SK-N-SH treated with all-trans-retinoic acid at 6 μM for 48 hours (cell line): ENCODE results near the gene CLSTN3.

Experiments
- BACH2 ChIP-seq: fragments of 250-450 bp; sonication (Bioruptor Pico); IDR thresholded peaks from 2 replicates; pipeline ENCODE4 v1.9.0; 2021; ENCODE audit warnings: mild to moderate bottlenecking, borderline replicate concordance
- GLIS3 ChIP-seq: fragments of 250-450 bp; sonication (Bioruptor Pico); IDR thresholded peaks from 2 replicates; pipeline ENCODE4 v1.5.0; 2020; ENCODE audit warnings: mild to moderate bottlenecking, moderate library complexity
- PATZ1 ChIP-seq: fragments of 250-450 bp; sonication (Bioruptor Pico); IDR thresholded peaks from 2 replicates; pipeline ENCODE4 v1.8.0; 2020; ENCODE audit warnings: mild to moderate bottlenecking, moderate library complexity, borderline replicate concordance
- TF ChIP-seq, protein P1 (sequence below): fragments of 250-450 bp; sonication (Bioruptor Pico); IDR thresholded peaks from 2 replicates; pipeline ENCODE4 v1.8.0; 2021; ENCODE audit warnings: low read depth, mild to moderate bottlenecking, moderate library complexity, borderline replicate concordance

DNA sequence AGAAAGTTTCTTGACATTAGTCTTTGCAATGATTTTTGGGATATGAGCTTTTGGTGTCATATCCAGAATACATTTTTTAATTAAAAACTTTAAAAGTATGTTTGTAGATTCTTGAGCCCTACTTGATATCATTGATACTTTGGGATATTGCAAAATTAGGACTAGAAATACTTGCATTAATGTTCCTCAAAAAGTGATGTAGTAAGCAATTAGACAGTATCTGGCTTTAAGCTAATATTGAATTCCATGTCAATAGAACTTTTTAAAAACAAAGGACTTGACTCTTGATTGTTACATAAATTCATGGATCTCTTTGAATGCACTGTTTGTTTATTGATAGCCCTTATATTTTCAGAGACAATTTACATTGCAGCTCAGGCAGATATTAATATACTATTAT is 74.9 kb downstream of the CLSTN3 start:
- TF ChIP-seq GLIS3 (CRISPR knock-in tag) (no peak), PATZ1 (no peak), BACH2 (CRISPR knock-in tag) (no peak)
- TF ChIP-seq, protein P1, sequence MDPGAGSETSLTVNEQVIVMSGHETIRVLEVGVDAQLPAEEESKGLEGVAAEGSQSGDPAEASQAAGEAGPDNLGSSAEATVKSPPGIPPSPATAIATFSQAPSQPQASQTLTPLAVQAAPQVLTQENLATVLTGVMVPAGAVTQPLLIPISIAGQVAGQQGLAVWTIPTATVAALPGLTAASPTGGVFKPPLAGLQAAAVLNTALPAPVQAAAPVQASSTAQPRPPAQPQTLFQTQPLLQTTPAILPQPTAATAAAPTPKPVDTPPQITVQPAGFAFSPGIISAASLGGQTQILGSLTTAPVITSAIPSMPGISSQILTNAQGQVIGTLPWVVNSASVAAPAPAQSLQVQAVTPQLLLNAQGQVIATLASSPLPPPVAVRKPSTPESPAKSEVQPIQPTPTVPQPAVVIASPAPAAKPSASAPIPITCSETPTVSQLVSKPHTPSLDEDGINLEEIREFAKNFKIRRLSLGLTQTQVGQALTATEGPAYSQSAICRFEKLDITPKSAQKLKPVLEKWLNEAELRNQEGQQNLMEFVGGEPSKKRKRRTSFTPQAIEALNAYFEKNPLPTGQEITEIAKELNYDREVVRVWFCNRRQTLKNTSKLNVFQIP (CRISPR knock-in tag), result no peak
